Mucosa of descending colon (tissue), 3 donors: ENCODE measurements around the gene PPARGC1A. TPM values are rescaled to one million over a fixed set of nuclear protein-coding genes. Genes with fewer than 3 reads are reported as not detected.

ENCODE experiments used
- ATAC-seq: fragments of 200-7000 bp; cut with Tn5 transposase; one replicate; pipeline ENCODE4 v1.9.1; 2020; ENCODE audit warnings: mild to moderate bottlenecking, moderate library complexity
- DNase-seq, 3 donors: peaks; one replicate each; pipeline ENCODE4 v3.0.0-alpha.2; 2020
- H3K36me3 ChIP-seq: fragments of 200-600 bp; one replicate; pipeline ENCODE4 v1.8.0; 2021; ENCODE audit warnings: low read depth, mild to moderate bottlenecking
- H3K4me1 ChIP-seq: fragments of 200-600 bp; one replicate; pipeline ENCODE4 v1.8.0; 2021; ENCODE audit warnings: low read depth, mild to moderate bottlenecking
- H3K4me3 ChIP-seq: fragments of 200-600 bp; one replicate; pipeline ENCODE4 v1.8.0; 2021; ENCODE audit warnings: mild to moderate bottlenecking
- H3K9me3 ChIP-seq: fragments of 200-600 bp; one replicate; pipeline ENCODE4 v1.8.0; 2021; ENCODE audit warnings: mild to moderate bottlenecking
- intact Hi-C, 2 donors: fragments of 100-400 bp; cut with DNase I in 1 of 2; cut with micrococcal nuclease in 1 of 2; formaldehyde crosslinking; loops; one replicate each; pipeline versions ENCODE4 v1.11.0 to v1.11.1; 2022; cut with DNase I, micrococcal nuclease
- total RNA-seq, 3 donors: library from RNA; stranded (reverse); fragmentation: NEBNext Ultra II Directional in 2 of 3; extraction: Animal tissue kit (Norgen Biotek cat#: 25700) in 2 of 3; gene quantifications; one replicate each; pipeline versions ENCODE4 v1.2.1 to v1.2.4, GENCODE V29; 2021 to 2023
- TF ChIP-seq, protein P1 (sequence below): fragments of 200-600 bp; IDR thresholded peaks from one replicate; pipeline ENCODE4 v1.8.0; 2022; ENCODE audit warnings: antibody characterized with exemption, mild to moderate bottlenecking
- donor health status: DM: no; HTN: no; CAD: no; lungs with moderate emphysema.
- donor health status: DM: no; HTN: no; CAD: no.
- donor health status: DM: no; HTN: yes; CAD: no.

The PPARGC1A gene
- total RNA-seq, 3 donors from 2014 or later: 55.4 to 139 (median 71.5) TPM

DNA sequence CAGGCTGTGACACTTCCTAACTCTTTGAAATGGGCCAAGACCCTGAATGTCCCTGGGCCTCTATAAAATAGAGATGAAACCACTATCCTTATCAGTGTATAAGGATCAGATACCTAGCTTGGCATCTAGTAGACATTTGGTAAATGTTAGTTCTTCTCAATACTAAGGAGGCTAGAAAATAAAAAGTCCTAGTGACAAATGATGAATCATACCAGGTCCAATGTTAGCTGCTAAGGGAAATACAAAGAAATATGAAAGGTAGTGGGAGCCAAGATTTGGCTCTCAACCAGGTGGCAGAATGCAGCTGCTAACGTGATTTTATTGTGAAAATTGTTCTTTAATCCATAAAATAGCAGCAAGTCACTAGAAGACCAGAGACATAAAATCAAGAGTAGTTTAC lies 19.8 kb upstream of the PPARGC1A start:
- TF ChIP-seq, protein P1, sequence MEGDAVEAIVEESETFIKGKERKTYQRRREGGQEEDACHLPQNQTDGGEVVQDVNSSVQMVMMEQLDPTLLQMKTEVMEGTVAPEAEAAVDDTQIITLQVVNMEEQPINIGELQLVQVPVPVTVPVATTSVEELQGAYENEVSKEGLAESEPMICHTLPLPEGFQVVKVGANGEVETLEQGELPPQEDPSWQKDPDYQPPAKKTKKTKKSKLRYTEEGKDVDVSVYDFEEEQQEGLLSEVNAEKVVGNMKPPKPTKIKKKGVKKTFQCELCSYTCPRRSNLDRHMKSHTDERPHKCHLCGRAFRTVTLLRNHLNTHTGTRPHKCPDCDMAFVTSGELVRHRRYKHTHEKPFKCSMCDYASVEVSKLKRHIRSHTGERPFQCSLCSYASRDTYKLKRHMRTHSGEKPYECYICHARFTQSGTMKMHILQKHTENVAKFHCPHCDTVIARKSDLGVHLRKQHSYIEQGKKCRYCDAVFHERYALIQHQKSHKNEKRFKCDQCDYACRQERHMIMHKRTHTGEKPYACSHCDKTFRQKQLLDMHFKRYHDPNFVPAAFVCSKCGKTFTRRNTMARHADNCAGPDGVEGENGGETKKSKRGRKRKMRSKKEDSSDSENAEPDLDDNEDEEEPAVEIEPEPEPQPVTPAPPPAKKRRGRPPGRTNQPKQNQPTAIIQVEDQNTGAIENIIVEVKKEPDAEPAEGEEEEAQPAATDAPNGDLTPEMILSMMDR: no peak
- Histone ChIP-seq H3K4me1 (no peaks in the 10 kb centered on the region), H3K9me3 (no peaks in the 10 kb centered on the region), H3K4me3 (no peak overlapping the region), H3K36me3 (no peaks in the 10 kb centered on the region)
- no peak for ATAC-seq
- intact Hi-C loops: no loop called here
- no peak for DNase-seq

DNA sequence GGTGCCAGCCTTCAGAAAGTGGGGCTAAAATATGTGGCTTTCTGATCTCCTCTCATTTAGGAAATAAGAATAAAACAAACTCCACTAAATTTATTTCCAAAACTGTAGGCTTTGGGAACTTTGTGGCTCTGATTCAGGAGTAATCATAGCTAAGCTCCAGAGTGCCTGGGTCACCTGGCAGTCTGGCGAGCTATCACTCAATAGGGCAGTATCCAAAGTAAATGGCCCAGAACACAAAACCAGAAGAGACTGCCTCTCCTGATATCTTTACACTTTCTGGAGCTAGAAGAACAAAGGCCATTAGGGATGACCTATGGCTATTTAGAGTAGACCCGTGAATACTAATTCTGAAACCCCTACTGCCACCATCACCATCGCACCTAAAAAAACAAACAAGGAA lies 17.0 kb upstream of the PPARGC1A start:
- H3K4me1 ChIP-seq: no peaks in the 10 kb centered on the region
- no peak for ATAC-seq
- no peak for DNase-seq
- no peak overlapping the region for H3K4me3 ChIP-seq
- no peaks in the 10 kb centered on the region for H3K36me3 ChIP-seq
- intact Hi-C loops: no loop called here
- TF ChIP-seq, protein P1: no peak
- H3K9me3 ChIP-seq: no peaks in the 10 kb centered on the region

DNA sequence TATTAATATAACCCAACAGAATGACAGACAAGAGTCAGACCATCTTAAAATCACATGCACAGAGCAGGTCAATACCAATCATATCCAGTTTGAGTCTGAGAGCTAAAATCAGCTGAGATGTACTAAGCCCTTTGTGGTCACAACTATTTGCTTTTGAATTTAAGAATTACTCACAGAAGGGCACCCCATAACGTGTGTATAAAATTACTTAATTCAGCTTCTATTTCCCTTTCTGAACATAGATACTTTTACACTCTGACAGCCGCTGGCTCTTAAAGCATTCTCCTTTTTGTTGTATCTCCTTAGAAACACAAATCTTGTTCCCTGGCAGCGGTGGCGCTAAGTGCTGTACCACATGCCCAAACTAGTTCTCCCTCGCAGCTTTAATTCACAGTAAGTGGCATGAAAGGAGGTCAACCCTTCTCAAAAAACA lies 14.8 kb upstream of the PPARGC1A start:
- DNase-seq (no peak), ATAC-seq (no peak)
- Histone ChIP-seq H3K4me1 (no peaks in the 10 kb centered on the region), H3K36me3 (no peaks in the 10 kb centered on the region), H3K9me3 (no peaks in the 10 kb centered on the region), H3K4me3 (no peak overlapping the region)
- TF ChIP-seq, protein P1: no peak
- intact Hi-C loops: no loop called here

DNA sequence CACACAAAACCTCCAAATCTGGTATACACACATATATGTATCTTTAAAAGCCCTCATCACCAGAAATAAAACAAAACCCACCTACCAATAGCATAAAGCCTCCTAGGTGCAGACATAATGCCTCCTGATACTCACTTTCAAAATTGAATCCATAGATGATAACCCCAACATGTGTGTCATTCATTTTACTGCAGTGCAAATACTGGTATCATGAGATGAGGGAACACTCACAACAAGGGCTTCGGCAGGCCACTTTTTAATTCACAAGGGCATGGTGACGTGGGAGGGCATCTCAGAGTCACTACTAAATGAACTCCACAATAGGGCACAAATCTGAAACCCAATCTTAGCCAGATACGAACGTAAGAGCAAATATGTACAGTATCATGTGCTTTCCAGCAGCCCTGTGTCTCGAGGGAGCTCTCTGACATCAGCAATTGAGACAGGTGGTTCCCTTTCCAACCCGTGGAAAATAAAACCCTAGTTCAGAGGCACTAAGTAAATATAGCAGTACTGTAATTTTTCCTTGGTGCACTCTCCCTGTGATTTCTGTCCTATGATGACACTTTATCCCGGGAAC lies 14.1 kb upstream of the PPARGC1A start:
- intact Hi-C loops: no loop called here
- DNase-seq (no peak), ATAC-seq (peak; percentile 80)
- Histone ChIP-seq H3K4me1 (no peaks in the 10 kb centered on the region), H3K4me3 (no peak overlapping the region), H3K9me3 (no peaks in the 10 kb centered on the region), H3K36me3 (no peaks in the 10 kb centered on the region)
- TF ChIP-seq, protein P1: no peak

DNA sequence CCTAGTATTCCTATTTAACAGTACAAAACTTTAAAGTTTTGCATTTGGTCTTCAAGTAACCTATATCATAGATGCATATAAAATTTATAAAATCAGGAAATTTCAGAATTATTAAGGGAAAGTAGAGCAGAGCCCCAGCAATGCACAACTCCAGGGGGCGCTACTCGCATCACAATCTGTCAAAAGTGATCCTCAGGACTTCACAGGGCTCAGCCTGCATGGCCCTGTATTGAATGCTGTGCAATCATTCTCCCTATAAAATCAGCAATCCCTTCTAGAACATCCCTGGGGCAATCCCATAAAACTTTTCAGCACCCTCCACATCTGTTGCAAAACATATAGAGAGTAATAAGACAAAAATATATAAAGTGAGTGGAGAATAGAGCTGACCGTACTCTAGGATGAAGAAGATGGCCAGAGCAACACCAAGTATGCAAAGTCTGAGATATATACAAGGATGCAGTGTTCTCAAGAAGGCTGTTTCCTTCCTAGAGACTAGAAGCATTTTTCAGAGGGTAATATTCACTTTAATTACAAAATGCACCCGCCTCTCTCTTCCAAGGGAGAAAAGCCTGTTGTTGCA lies 12.5 kb upstream of the PPARGC1A start:
- H3K4me3 ChIP-seq: no peak overlapping the region
- ATAC-seq: no peak
- no peaks in the 10 kb centered on the region for H3K9me3 ChIP-seq
- TF ChIP-seq, protein P1: no peak
- H3K4me1 ChIP-seq: no peaks in the 10 kb centered on the region
- no peaks in the 10 kb centered on the region for H3K36me3 ChIP-seq
- no peak for DNase-seq
- intact Hi-C loops: no loop called here

DNA sequence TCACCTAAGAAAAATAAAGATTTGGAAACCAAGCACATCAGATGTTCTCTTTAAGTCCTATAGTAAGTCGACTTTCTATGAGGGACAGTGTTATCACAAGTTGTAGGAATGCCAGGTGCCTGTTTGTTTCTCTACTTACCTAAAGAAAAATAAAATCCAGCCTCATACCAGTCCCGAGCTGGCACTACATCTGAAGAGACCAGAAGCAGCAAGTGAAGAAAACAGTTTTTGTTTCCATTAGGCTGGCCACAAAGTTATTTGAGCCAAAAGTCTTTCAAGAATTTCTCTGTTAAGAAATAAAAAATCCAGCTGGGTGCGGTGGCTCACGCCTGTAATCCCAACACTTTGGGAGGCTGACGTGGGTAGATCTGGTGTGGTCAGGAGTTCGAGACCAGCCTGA lies 10.8 kb upstream of the PPARGC1A start:
- no peak overlapping the region for H3K4me3 ChIP-seq
- DNase-seq: no peak
- H3K4me1 ChIP-seq: no peaks in the 10 kb centered on the region
- no peaks in the 10 kb centered on the region for H3K36me3 ChIP-seq
- no peaks in the 10 kb centered on the region for H3K9me3 ChIP-seq
- TF ChIP-seq, protein P1: no peak
- intact Hi-C loops: no loop called here
- no peak for ATAC-seq
